SJCRH30 (cell line): ENCODE results near the gene EIF5A2. TPM values are rescaled to one million over a fixed set of nuclear protein-coding genes. Genes with fewer than 3 reads are reported as not detected.
"Not testable (repeated sequence)": the region's sequence is repeated elsewhere in the genome, so short reads cannot be mapped to it uniquely, and the experiment has no call there.

Experiments used
- DNase-seq, 2 experiments: peaks; one replicate each; pipeline ENCODE4 v3.0.0-alpha.2; 2015 to 2020
- H3K27ac ChIP-seq: fragments of 250-450 bp; sonication (Bioruptor Pico); 2 replicates; pipeline ENCODE4 v1.5.1; 2020; ENCODE audit warnings: mild to moderate bottlenecking, moderate library complexity
- H3K27me3 ChIP-seq: fragments of 250-450 bp; sonication (Bioruptor Pico); 2 replicates; pipeline ENCODE4 v1.5.1; 2020; ENCODE audit warnings: mild to moderate bottlenecking, moderate library complexity
- H3K36me3 ChIP-seq: fragments of 250-450 bp; sonication (Bioruptor Pico); 2 replicates; pipeline ENCODE4 v1.5.1; 2020; ENCODE audit warnings: mild to moderate bottlenecking, moderate library complexity
- H3K4me1 ChIP-seq: fragments of 250-450 bp; sonication (Bioruptor Pico); 2 replicates; pipeline ENCODE4 v1.5.1; 2020; ENCODE audit warnings: mild to moderate bottlenecking, moderate library complexity
- H3K4me3 ChIP-seq: fragments of 250-450 bp; sonication (Bioruptor Pico); 2 replicates; pipeline ENCODE4 v1.5.1; 2020; ENCODE audit warnings: mild to moderate bottlenecking, moderate library complexity
- H3K9me3 ChIP-seq: fragments of 250-450 bp; sonication (Bioruptor Pico); replicated peaks from 2 replicates; pipeline ENCODE4 v1.5.1; 2020; ENCODE audit warnings: mild to moderate bottlenecking, moderate library complexity
- total RNA-seq: library from RNA; depleted of rRNA; stranded (reverse); fragments of >200 nt; shearing (Covaris generic); gene quantifications from 2 replicates; pipeline ENCODE4 v1.2.3, GENCODE V29; 2014; rRNA removed

Gene EIF5A2
- 4.4 and 7.3 TPM in 2 replicates for total RNA-seq

DNA sequence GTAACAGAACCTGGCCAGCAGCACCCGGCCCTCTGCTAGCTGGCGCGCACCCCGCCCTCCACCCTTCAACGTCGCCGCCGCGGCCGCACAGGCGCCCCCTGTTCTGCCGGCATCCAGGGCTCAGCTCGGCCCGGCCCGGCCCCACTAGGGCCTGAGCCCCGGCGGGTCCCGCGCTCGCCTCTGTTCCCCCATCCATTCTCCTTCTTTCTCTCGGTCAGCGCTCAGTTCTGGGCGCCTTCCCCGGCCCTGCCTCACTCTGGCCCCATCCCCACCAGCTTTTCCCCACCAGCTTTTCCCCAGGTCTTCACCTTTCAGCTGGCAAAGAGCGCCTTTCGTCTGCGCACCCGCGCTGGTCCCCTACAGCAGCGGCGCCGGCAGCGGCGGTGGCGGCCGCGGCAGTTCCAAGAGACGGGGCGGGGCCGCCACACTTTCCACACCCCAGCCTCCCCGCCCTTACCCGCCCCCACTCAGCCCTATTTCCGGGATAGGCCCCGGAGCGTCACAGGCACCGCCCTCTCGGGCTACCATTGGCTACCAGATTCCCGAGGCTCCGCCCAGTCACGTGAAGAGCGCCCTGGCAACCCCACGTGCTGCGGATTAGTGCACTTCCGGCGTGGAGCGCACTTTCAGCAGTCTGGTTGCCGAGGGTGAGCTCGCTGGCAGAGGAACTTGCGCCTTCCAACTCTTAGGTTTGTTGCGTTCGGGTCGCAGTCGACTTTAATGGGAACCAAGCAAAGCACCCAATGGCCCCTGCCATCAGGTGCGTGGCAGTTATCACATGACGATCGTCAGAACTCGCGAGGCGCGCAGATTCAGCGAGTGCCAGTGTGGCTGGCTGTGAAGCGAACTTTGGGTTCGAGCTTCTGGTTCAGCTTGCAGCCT, at the start of gene EIF5A2:
Gene EIF5A2, minus strand, starts transcription at position 403 of the 882 bp plus-strand sequence. CDS start 831 bp downstream, outside the sequence.
- H3K36me3 ChIP-seq, result peaks cover 3% of the 10 kb centered on the region; the same call in 1 of the 2 replicates
- H3K4me3 ChIP-seq, result peak within 1 kb of the TSS; percentile 67
- no peaks in the 10 kb centered on the region; the same call in 1 of the 2 replicates for H3K9me3 ChIP-seq
- H3K27ac ChIP-seq, result peak within 1 kb of the TSS; percentile 13; the same call in 1 of the 2 replicates
- H3K4me1 ChIP-seq, result no peaks in the 10 kb centered on the region
- no peaks in the 10 kb centered on the region for H3K27me3 ChIP-seq
- DNase-seq, result peak; percentile 94

DNA sequence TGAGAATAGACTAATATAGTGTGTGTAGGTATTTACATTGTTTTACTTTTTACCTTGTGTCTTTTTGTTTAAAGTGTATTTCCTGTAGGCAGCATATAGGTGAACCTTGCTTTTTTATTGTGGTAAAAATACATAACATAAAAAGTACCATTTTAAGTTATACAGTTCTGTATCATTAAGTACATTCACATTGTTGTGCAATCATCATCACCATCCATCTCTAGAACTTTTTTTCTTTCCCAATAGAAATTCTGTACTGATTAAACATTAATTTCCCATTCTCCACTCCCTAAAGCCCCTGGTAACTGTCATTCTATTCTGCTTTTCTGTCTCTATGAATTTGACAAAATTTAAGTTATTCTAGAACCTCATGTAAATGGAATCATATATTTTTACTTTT, 48.2 kb upstream of the EIF5A2 start:
- H3K4me1 ChIP-seq, result peaks cover 5% of the 10 kb centered on the region; the same call in 1 of the 2 replicates
- no peaks in the 10 kb centered on the region for H3K36me3 ChIP-seq
- DNase-seq, result no peak
- H3K27me3 ChIP-seq, result no peaks in the 10 kb centered on the region
- no peak overlapping the region for H3K27ac ChIP-seq
- no peaks in the 10 kb centered on the region for H3K9me3 ChIP-seq
- no peak overlapping the region for H3K4me3 ChIP-seq

DNA sequence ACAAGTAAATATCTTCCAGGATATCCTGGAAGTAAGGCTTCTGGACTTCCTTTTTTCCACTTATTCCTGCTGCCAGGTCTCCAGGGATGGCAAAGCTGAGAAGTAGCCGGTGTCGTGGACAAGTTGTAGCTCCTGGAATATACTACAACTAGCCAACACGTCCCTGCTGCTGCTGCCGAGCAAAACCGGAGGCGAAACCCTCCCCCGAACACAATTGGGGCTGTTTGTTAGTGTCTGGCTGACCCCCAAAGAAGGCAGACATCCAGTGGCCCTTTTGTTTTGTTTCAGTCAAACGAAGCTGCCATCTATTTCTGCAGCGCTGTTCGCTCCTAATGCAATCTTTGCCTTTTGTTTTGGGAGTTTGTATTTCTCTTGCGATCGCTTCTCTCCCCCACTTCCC, 45.3 kb upstream of the EIF5A2 start:
- H3K36me3 ChIP-seq, result no peaks in the 10 kb centered on the region
- H3K4me1 ChIP-seq, result peaks cover 5% of the 10 kb centered on the region; the same call in 1 of the 2 replicates
- H3K27ac ChIP-seq, result peak overlapping the region; percentile 86
- DNase-seq, result peak; percentile 42 to 64
- H3K9me3 ChIP-seq, result no peaks in the 10 kb centered on the region
- no peaks in the 10 kb centered on the region for H3K27me3 ChIP-seq
- peak overlapping the region; percentile 68 for H3K4me3 ChIP-seq

DNA sequence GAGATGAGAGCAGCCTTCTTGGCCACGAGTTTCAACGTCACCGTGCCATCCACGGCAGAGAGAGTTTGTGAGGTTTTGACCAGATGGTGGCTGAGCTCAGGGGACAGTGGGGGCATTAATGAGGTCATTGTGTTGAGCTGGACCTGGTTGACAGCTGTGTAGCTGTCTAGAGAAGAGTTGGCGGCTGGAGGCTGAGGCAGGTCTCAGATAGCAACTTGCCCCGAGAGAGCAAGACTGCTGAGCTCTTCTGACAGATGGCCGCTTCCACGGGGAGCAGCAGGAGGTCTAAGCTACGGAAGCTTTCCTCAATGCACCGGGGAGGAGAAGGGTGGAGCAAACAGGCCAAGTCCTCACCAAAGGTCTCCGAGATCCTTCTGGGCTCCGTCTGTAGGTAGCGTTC, 44.8 kb upstream of the EIF5A2 start:
- Histone ChIP-seq H3K4me3 (peak overlapping the region; percentile 68), H3K27me3 (no peaks in the 10 kb centered on the region), H3K27ac (peak overlapping the region; percentile 86), H3K4me1 (peaks cover 5% of the 10 kb centered on the region; the same call in 1 of the 2 replicates), H3K36me3 (no peaks in the 10 kb centered on the region), H3K9me3 (no peaks in the 10 kb centered on the region)
- peak; percentile 88 to 92 for DNase-seq

DNA sequence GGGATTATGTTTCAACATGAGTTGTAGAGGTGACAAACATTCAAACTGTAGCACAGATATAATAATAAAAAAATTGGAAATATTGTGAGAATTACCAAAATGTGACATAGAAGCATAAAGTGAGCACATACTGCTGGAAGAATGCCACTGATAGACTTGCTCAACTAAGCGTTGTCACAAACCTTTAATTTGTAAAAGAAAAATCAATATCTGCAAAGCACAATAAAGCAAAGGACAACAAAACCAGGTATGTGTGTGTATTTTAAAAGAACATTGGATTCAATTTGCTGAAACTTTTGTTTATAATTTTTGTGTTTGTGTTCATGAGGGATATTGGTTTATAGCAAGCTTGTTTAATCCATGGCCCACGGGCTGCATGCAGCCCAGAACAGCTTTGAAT, 40.8 kb upstream of the EIF5A2 start:
- DNase-seq, result no peak
- Histone ChIP-seq H3K36me3 (no peaks in the 10 kb centered on the region), H3K27ac (no peak overlapping the region), H3K9me3 (0 out of 2 replicates have a peak, but pooled peaks cover 4% of the 10 kb centered on the region), H3K27me3 (no peaks in the 10 kb centered on the region), H3K4me3 (no peak overlapping the region), H3K4me1 (no peaks in the 10 kb centered on the region)

DNA sequence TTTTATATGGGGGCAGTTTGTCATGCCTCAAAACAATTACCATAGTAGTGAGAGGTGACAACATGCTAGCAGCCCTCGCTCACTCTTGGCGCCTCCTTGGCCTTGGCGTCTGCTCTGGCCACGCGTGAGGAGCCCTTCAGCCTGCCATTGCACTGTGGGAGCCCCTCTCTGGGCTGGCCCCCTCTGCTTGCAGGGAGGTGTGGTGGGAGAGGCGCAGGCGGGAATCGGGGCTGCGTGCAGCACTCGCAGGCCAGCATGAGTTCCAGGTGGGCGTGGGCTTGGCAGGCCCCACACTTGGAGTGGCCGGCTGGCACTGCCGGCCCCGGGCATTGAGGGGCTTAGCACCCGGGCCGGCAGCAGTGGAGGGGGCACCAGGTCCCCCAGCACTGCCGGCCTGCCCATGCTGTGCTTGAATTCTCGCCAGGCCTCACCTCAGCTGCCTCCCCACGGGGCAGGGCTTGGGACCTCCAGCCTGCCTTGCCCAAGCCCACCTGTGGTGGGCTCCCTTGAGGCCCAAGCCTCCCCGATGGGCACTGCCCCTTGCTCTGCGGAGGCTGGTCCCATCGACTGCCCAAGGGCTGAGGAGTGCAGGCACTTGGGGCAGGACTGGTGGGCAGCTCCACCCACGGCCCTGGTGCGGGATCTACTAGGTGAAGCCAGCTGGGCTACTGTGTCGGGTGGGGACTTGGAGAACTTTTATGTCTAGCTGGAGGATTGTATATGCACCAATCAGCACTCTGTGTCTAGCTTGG, 38.8 kb upstream of the EIF5A2 start:
- Histone ChIP-seq H3K36me3 (no peaks in the 10 kb centered on the region), H3K27me3 (no peaks in the 10 kb centered on the region), H3K4me1 (no peaks in the 10 kb centered on the region), H3K27ac (no peak overlapping the region), H3K9me3 (0 out of 2 replicates have a peak, but pooled peaks cover 4% of the 10 kb centered on the region), H3K4me3 (no peak overlapping the region)
- DNase-seq, result no peak

DNA sequence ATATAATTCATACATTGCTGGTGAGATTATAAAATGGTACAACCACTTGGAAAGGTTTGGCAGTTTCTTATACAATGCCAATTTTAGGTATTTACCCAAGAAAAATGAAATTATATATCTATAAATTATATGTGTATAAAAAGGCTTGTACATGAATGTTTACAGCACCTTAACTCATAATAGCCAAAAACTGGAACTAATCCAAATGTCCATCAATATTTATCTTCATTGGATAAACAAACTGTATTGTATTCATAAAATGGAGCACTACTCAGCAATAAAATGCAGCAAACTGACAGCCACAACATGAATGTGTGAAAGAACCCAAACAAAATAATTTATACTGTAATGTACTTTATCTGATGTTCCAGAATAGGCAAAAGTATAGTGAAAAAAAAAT, 33.6 kb upstream of the EIF5A2 start:
- H3K4me1 ChIP-seq, result no peaks in the 10 kb centered on the region

DNA sequence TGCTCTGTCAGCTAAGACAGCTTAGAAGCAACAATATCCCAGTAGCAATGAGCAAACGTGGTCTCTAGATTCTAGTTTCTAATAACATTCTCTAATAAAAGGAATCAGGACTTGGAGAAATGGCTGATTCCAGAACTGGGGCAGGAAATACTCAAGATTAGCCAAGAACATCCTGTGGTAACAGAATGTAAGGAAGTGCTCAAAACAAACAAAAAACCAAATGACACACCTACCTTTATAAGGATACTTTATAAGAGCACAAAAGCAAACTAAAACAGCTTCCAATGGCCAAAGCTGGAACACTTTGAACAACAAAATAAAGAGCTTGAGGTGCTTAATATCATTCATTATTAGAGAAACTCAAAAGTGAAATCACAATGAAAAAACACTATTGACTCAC, 33.1 kb upstream of the EIF5A2 start:
- H3K36me3 ChIP-seq, result no peaks in the 10 kb centered on the region
- H3K4me1 ChIP-seq, result no peaks in the 10 kb centered on the region
- peaks cover 7% of the 10 kb centered on the region; the same call in 1 of the 2 replicates for H3K9me3 ChIP-seq
- no peak overlapping the region for H3K27ac ChIP-seq
- DNase-seq, result no peak
- H3K27me3 ChIP-seq, result no peaks in the 10 kb centered on the region
- H3K4me3 ChIP-seq, result no peak overlapping the region

More for the DNA sequence above, 33.6 kb upstream of the EIF5A2 start:
- no peaks in the 10 kb centered on the region for H3K27me3 ChIP-seq
- H3K27ac ChIP-seq, result no peak overlapping the region
- H3K36me3 ChIP-seq, result no peaks in the 10 kb centered on the region
- peaks cover 7% of the 10 kb centered on the region; the same call in 1 of the 2 replicates for H3K9me3 ChIP-seq
- no peak overlapping the region for H3K4me3 ChIP-seq
- DNase-seq, result no peak

DNA sequence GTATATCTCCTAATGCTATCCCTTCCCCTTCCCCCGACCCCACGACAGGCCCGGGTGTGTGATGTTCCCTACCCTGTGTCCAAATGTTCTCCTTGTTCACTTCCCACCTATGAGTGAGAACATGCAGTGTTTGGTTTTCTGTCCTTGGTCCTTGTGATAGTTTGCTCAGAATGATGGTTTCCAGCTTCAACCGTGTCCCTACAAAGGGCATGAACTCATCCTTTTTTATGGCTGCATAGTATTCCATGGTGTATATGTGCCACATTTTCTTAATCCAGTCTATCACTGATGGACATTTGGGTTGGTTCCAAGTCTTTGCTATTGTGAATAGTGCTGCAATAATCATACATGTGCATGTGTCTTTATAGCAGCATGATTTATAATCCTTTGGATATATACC, 24.6 kb upstream of the EIF5A2 start:
- H3K4me3 ChIP-seq, DNase-seq: not testable (repeated sequence)

DNA sequence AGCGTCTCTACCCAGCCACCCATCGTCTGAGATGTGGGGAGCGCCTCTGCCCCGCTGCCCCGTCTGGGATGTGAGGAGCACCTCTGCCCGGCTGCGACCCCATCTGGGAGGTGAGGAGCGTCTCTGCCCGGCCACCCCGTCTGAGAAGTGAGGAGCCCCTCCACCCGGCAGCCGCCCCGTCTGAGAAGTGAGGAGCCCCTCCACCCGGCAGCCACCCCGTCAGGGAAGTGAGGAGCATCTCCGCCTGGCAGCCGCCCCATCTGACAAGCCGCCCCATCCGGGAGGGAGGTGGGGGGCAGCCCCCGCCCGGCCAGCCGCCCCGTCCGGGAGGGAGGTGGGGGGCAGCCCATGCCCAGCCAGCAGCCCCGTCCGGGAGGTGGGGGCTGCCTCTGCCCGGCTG, 15.1 kb upstream of the EIF5A2 start:
- H3K9me3 ChIP-seq, DNase-seq, H3K4me1 ChIP-seq, H3K4me3 ChIP-seq, H3K27me3 ChIP-seq, H3K36me3 ChIP-seq, H3K27ac ChIP-seq: not testable (repeated sequence)

More for the DNA sequence above, 24.6 kb upstream of the EIF5A2 start:
- not testable (repeated sequence) for H3K36me3 ChIP-seq, H3K27me3 ChIP-seq, H3K27ac ChIP-seq, H3K9me3 ChIP-seq, H3K4me1 ChIP-seq

DNA sequence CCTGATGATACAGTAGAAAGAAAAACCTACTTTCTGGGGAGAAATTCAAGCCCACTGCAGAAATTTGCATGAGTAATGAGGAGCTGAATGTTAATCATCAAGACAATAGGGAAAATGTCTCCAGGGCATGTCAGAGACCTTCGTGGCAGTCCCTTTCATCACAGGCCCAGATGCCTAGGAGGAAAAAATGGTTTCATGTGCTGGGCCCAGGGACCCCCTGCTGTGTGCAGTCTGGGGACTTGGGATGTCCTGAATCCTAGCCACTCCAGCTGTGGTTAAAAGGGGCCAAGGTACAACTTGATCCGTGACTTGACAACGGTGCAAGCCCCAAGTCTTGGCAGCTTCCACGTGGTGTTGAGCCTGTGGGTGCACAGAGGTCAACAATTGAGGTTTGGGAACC, 10.3 kb upstream of the EIF5A2 start:
- H3K4me1 ChIP-seq, result no peaks in the 10 kb centered on the region
- no peak overlapping the region for H3K4me3 ChIP-seq
- H3K27ac ChIP-seq, result no peak overlapping the region
- H3K27me3 ChIP-seq, result no peaks in the 10 kb centered on the region
- no peaks in the 10 kb centered on the region for H3K36me3 ChIP-seq
- no peak for DNase-seq
- peaks cover 3% of the 10 kb centered on the region; the same call in 1 of the 2 replicates for H3K9me3 ChIP-seq

DNA sequence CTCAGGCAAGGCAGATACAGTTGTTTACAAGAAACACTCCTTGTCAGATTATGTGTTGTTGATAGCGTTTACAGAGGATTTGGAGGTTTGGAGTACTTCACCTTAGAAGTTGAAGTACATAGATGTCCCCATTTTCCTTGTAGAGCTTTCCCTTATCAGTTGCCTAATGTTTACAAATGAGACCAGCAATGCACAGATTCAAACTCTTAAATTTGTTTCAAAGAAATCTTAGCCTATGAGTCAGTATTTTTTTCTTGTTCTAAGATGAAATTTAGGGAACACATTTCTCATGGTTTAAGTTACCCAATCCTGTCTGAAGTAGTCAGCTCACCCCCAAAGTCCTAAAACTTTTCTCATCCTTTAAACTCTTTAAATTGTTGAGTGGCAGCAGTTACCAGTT, 6.3 kb upstream of the EIF5A2 start:
- Histone ChIP-seq H3K36me3 (no peaks in the 10 kb centered on the region), H3K27me3 (no peaks in the 10 kb centered on the region), H3K27ac (no peak overlapping the region), H3K9me3 (peaks cover 3% of the 10 kb centered on the region; the same call in 1 of the 2 replicates), H3K4me3 (no peak overlapping the region), H3K4me1 (no peaks in the 10 kb centered on the region)
- no peak for DNase-seq

DNA sequence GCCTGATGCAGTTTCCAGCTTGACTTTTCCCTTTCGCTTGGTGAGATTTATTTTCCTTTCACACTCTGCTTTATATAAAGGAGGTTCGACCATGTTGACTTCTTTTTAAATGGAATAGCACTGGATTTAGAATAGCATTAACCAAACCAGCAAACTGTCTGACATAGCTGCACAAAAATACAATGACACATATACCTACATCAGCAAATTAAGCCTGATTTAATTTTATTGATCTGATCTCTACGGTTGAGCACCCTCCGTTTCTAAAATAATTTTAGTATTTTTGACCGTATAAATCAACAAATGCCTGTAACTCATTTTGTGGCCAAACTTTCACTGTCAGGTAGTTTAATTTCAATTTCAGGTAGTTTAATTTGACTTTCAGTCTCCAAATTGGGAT, 5.8 kb upstream of the EIF5A2 start:
- Histone ChIP-seq H3K27me3 (no peaks in the 10 kb centered on the region), H3K36me3 (no peaks in the 10 kb centered on the region), H3K4me1 (no peaks in the 10 kb centered on the region), H3K4me3 (no peak overlapping the region), H3K27ac (no peak overlapping the region), H3K9me3 (peaks cover 3% of the 10 kb centered on the region; the same call in 1 of the 2 replicates)
- DNase-seq, result no peak

DNA sequence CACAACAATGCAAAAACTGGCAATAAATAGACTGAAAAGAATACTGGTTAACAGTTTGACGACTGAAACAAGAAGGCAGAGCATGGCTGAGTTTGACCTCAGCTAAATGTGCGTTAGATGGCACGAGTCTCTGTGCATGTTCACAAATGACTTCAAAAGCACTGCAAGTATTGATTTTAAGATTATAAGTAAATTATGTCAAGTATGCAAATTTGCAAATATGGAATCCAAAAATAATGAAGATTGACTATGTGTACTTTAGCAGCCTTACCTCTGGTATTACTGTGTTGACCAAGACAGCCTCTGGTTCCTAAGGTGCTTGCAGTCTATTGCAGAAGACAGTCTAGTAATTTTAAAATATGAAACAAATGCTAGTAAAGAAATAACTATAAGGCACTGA, 2.6 kb upstream of the EIF5A2 start:
- H3K27ac ChIP-seq, result no peak overlapping the region
- H3K27me3 ChIP-seq, result no peaks in the 10 kb centered on the region
- H3K9me3 ChIP-seq, result no peaks in the 10 kb centered on the region; the same call in 1 of the 2 replicates
- H3K36me3 ChIP-seq, result peaks cover 3% of the 10 kb centered on the region; the same call in 1 of the 2 replicates
- no peaks in the 10 kb centered on the region for H3K4me1 ChIP-seq
- no peak for DNase-seq
- H3K4me3 ChIP-seq, result no peak overlapping the region

DNA sequence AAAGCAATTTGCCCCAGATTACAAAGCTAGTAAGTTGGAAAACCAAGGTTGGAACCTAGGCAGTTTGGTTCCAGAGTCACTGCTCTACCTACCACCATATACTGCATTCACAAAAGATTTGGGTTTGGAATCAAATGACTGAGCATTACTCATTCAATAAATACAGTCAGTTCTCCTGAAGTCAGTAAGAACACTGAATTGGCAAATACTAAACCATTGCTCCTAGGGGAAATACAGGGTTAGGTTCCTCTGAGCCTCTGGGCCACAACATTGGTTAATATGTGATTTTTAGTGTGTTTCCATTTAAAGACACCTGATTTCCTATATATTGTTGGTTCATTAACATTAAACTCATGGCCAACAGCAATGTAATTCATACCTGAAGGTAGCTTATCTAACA, 2.1 kb upstream of the EIF5A2 start:
- Histone ChIP-seq H3K27ac (no peak overlapping the region), H3K9me3 (no peaks in the 10 kb centered on the region; the same call in 1 of the 2 replicates), H3K27me3 (no peaks in the 10 kb centered on the region), H3K36me3 (peaks cover 3% of the 10 kb centered on the region; the same call in 1 of the 2 replicates), H3K4me3 (no peak overlapping the region), H3K4me1 (no peaks in the 10 kb centered on the region)
- DNase-seq, result no peak
